Gastrocnemius medialis (tissue), 4 donors: ENCODE data around the gene UBE2G2.

Experiments used
- POLR2A ChIP-seq, 2 donors: fragments of 450-650 bp; IDR thresholded peaks; one replicate each; pipeline ENCODE4 v1.6.1; 2017; ENCODE audit warnings: antibody characterized with exemption in 2 of 2, mild to moderate bottlenecking in 2 of 2, moderate library complexity in 2 of 2
- TF ChIP-seq, protein P1 (sequence below), 5 experiments: fragments of 450-650 bp in 3 of 5; fragments of 200-600 bp in 2 of 5; sonication (generic) in 2 of 5; IDR thresholded peaks in 4 of 5; conservative IDR thresholded peaks in 1 of 5; 1 replicate in 4 of 5; 2 replicates in 1 of 5; pipeline ENCODE4 v1.5.1; 2016 to 2019; ENCODE audit warnings: antibody characterized with exemption in 5 of 5, mild to moderate bottlenecking in 3 of 5, moderate library complexity in 3 of 5

DNA sequence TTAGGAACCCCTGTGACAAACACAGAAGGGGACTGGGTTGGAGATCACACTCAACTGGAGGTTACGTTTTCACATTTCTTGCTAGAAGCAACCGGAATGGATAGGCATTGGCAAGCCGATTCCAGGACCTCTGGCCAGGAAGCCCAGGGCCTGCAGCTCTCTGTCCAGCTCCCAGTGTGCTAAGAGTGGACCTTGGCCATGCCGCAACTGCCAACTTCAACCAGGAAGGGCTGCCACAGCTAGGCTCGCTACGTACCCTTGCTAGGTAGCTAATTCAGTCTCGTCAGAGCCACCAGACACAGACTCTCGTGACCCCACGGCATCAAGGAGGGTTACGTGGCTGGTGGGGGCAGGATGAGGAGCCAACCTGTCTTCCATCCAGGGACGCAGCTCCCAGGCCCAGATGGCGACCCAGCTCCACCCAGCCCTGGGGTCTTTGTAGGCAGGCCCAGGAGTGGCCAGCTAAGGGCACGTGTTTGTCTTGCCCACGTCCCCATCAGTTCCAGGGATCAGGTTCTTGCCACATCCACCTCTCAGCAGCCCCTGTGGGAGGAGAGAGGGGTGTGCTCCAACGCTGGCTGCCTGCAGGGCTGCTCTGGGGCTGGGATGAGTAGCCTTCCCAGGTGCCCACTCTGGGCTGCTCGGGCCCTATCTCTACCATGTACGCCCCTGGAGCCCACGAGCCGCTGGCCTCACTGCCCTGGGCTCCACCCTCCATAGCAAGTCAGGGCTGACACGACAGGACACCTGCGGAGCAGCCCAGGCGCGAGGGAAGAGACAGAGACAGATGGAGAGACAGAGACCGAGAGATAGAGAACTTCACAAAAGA, 39.2 kb downstream of the UBE2G2 start:
- TF ChIP-seq, protein P1, sequence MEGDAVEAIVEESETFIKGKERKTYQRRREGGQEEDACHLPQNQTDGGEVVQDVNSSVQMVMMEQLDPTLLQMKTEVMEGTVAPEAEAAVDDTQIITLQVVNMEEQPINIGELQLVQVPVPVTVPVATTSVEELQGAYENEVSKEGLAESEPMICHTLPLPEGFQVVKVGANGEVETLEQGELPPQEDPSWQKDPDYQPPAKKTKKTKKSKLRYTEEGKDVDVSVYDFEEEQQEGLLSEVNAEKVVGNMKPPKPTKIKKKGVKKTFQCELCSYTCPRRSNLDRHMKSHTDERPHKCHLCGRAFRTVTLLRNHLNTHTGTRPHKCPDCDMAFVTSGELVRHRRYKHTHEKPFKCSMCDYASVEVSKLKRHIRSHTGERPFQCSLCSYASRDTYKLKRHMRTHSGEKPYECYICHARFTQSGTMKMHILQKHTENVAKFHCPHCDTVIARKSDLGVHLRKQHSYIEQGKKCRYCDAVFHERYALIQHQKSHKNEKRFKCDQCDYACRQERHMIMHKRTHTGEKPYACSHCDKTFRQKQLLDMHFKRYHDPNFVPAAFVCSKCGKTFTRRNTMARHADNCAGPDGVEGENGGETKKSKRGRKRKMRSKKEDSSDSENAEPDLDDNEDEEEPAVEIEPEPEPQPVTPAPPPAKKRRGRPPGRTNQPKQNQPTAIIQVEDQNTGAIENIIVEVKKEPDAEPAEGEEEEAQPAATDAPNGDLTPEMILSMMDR (IDR thresholded peaks at IDR 0.05 in 4 of 5, conservative IDR thresholded peaks at IDR 0.05 in 1 of 5), result no peak
- TF ChIP-seq POLR2A (IDR thresholded peaks at IDR 0.05), result no peak
